GM23248 (cell line): ENCODE data around the gene TRIB2. TPM values are rescaled to one million over a fixed set of nuclear protein-coding genes. Genes with fewer than 3 reads are reported as not detected.

Experiments used
- DNase-seq: peaks from one replicate; pipeline ENCODE4 v3.0.0-alpha.2; 2015
- H2AFZ ChIP-seq: fragments of 200-600 bp; sonication (generic); 2 replicates; pipeline ENCODE4 v1.6.1; 2016; ENCODE audit warnings: antibody characterized with exemption
- H3F3A ChIP-seq: fragments of 200-600 bp; sonication (generic); 2 replicates; pipeline ENCODE4 v1.6.1; 2016; ENCODE audit warnings: mild to moderate bottlenecking, antibody characterized with exemption, mixed run types; ENCODE audit not compliant: insufficient read depth
- H3K27ac ChIP-seq: fragments of 200-600 bp; sonication (generic); 2 replicates; pipeline ENCODE4 v1.5.1; 2016; ENCODE audit warnings: mild to moderate bottlenecking
- H3K27me3 ChIP-seq: fragments of 200-600 bp; sonication (generic); replicated peaks from 2 replicates; pipeline ENCODE4 v1.6.1; 2016; ENCODE audit warnings: mild to moderate bottlenecking; ENCODE audit not compliant: insufficient read depth
- H3K36me3 ChIP-seq: fragments of 200-600 bp; sonication (generic); 2 replicates; pipeline ENCODE4 v1.6.1; 2016; ENCODE audit warnings: low read depth, mild to moderate bottlenecking
- H3K4me1 ChIP-seq: fragments of 200-600 bp; sonication (generic); 2 replicates; pipeline ENCODE4 v1.6.1; 2016; ENCODE audit warnings: mild to moderate bottlenecking; ENCODE audit not compliant: insufficient read depth
- H3K4me2 ChIP-seq: fragments of 200-600 bp; sonication (generic); one replicate; pipeline ENCODE4 v1.6.1; 2016; ENCODE audit warnings: mild to moderate bottlenecking; ENCODE audit not compliant: unreplicated experiment
- H3K4me3 ChIP-seq: fragments of 200-600 bp; sonication (generic); 2 replicates; pipeline ENCODE4 v1.5.1; 2016; ENCODE audit warnings: mild to moderate bottlenecking
- H3K79me2 ChIP-seq: fragments of 200-600 bp; sonication (generic); 2 replicates; pipeline ENCODE4 v1.6.1; 2016; ENCODE audit warnings: mild to moderate bottlenecking; ENCODE audit not compliant: insufficient read depth
- H3K9ac ChIP-seq: fragments of 200-600 bp; sonication (generic); 2 replicates; pipeline ENCODE4 v1.6.1; 2016; ENCODE audit warnings: mild to moderate bottlenecking
- H3K9me2 ChIP-seq: fragments of 200-600 bp; sonication (generic); 2 replicates; pipeline ENCODE4 v1.6.1; 2016; ENCODE audit warnings: mixed run types, mild to moderate bottlenecking, moderate library complexity; ENCODE audit not compliant: insufficient read depth
- H3K9me3 ChIP-seq: fragments of 200-600 bp; sonication (generic); one replicate; pipeline ENCODE4 v1.6.1; 2017; ENCODE audit warnings: low read depth
- H4K20me1 ChIP-seq: fragments of 200-600 bp; sonication (generic); 2 replicates; pipeline ENCODE4 v1.6.0; 2016; ENCODE audit not compliant: insufficient read depth
- EZH2 ChIP-seq: fragments of 200-600 bp; sonication (generic); IDR thresholded peaks from 2 replicates; pipeline ENCODE4 v1.6.1; 2018; ENCODE audit warnings: antibody characterized with exemption, mild to moderate bottlenecking; ENCODE audit not compliant: insufficient read depth, poor library complexity, severe bottlenecking
- EZH2phosphoT487 ChIP-seq: fragments of 200-600 bp; sonication (generic); IDR thresholded peaks from 2 replicates; pipeline ENCODE4 v1.6.1; 2018; ENCODE audit warnings: antibody characterized with exemption, moderate library complexity, mild to moderate bottlenecking, low read depth; ENCODE audit not compliant: insufficient read depth
- WGBS, 2 experiments: methylation state at CpG; one replicate each; pipeline ENCODE4 v1.1.6; 2015 to 2017; ENCODE audit warnings: low lambda C conversion rate in 2 of 2, low coverage in 1 of 2; ENCODE audit errors: missing lambda C conversion rate in 2 of 2; 5-methylcytosine and 5-hydroxymethylcytosine counted together
- in situ Hi-C: fragments of 300-500 bp; cut with MboI; formaldehyde crosslinking; loops from 2 replicates; pipeline ENCODE4 v1.15.0; 2020
- polyA plus RNA-seq: library from polyadenylated mRNA; unstranded; fragments of >200 nt; fragmentation: Nextera tagmentation; extraction: Ambion mirVana; gene quantifications from 2 replicates; pipeline ENCODE4 v1.2.1, GENCODE V29; 2016
- total RNA-seq: library from RNA; depleted of rRNA; stranded (reverse); fragments of >200 nt; shearing (Covaris generic); gene quantifications from 2 replicates; pipeline ENCODE4 v1.2.3, GENCODE V29; 2014

TRIB2 gene
- total and polyA plus RNA-seq, 2 experiments from 2014 or later, result 31.5 to 46.9 TPM

GRCh38 chr2:12742891-12743290, 26.2 kb downstream of the TRIB2 start:
- H2AFZ ChIP-seq, result no peak overlapping the region
- 95 to 96% methylated on average over 3 of the region's 3 CpGs for WGBS, 2 experiments
- no peak for DNase-seq
- H3K9me2 ChIP-seq, result no peaks in the 10 kb centered on the region
- no peak overlapping the region for H3K4me3 ChIP-seq
- H3K4me1 ChIP-seq, result no peaks in the 10 kb centered on the region
- in situ Hi-C loops, result no loop called here
- peaks cover 4% of the 10 kb centered on the region; the same call in 1 of the 2 replicates for H3K79me2 ChIP-seq
- no peaks in the 10 kb centered on the region for H3K9me3 ChIP-seq
- no peaks in the 10 kb centered on the region for H3F3A ChIP-seq
- no peaks in the 10 kb centered on the region for H3K27me3 ChIP-seq
- H3K4me2 ChIP-seq, result no peak overlapping the region
- H3K27ac ChIP-seq, result no peak overlapping the region
- TF ChIP-seq EZH2, result no peak
- no peak for TF ChIP-seq EZH2phosphoT487
- no peaks in the 10 kb centered on the region for H4K20me1 ChIP-seq
- H3K36me3 ChIP-seq, result peaks cover 39% of the 10 kb centered on the region; the same call in 1 of the 2 replicates
- no peak overlapping the region for H3K9ac ChIP-seq

- Histone ChIP-seq H2AFZ (no peak overlapping the region), H3K4me2 (no peak overlapping the region), H3K9me3 (no peaks in the 10 kb centered on the region), H3K79me2 (no peaks in the 10 kb centered on the region), H3K27ac (no peak overlapping the region), H3K4me3 (no peak overlapping the region), H3K9me2 (no peaks in the 10 kb centered on the region), H3K27me3 (no peaks in the 10 kb centered on the region), H3K4me1 (no peaks in the 10 kb centered on the region), H3F3A (no peaks in the 10 kb centered on the region), H3K36me3 (no peaks in the 10 kb centered on the region), H4K20me1 (no peaks in the 10 kb centered on the region), H3K9ac (no peak overlapping the region)
- in situ Hi-C loops, result no loop called here
- no peak for DNase-seq
- WGBS, 2 experiments, result 78 to 86% methylated on average over 7 of the region's 7 CpGs
- TF ChIP-seq EZH2 (no peak), EZH2phosphoT487 (no peak)
These were observed 33.6 kb downstream of the TRIB2 start for GRCh38 chr2:12750166-12750905.

GRCh38 chr2:12754643-12755042, 37.9 kb downstream of the TRIB2 start:
- Histone ChIP-seq H3K4me1 (peaks cover 11% of the 10 kb centered on the region), H3K9ac (no peak overlapping the region), H3K4me3 (no peak overlapping the region), H2AFZ (no peak overlapping the region), H4K20me1 (no peaks in the 10 kb centered on the region), H3K9me2 (no peaks in the 10 kb centered on the region), H3K27me3 (no peaks in the 10 kb centered on the region), H3K9me3 (no peaks in the 10 kb centered on the region), H3K4me2 (no peak overlapping the region), H3K27ac (no peak overlapping the region), H3F3A (peaks cover 8% of the 10 kb centered on the region; the same call in 1 of the 2 replicates), H3K36me3 (no peaks in the 10 kb centered on the region), H3K79me2 (no peaks in the 10 kb centered on the region)
- 96 to 97% methylated on average over 5 of the region's 5 CpGs for WGBS, 2 experiments
- in situ Hi-C loops, result no loop called here
- DNase-seq, result no peak
- no peak for TF ChIP-seq EZH2phosphoT487
- TF ChIP-seq EZH2, result no peak

DNA sequence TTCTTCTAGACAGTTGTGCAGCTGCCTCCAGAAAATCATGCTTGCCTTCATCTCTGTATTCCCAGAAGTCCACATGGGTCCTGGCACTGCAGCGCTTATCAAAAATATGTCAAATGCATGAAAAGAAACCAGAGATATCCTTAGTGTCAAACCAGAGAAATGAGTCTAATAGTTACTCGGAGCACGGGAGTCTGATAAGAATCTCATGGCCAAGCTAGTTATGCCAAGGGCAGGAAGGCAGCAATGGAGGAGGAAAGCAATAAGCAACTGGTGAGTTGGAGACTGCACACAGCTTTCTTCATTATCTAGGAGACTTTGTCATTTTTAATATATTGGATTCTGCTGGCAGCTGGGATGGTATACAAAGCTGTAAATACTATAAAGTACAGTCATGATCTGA, 38.6 kb downstream of the TRIB2 start:
- no peak for DNase-seq
- Histone ChIP-seq H3K9ac (no peak overlapping the region), H3K4me3 (no peak overlapping the region), H2AFZ (no peak overlapping the region), H3K79me2 (no peaks in the 10 kb centered on the region), H3K4me2 (no peak overlapping the region), H3K9me2 (no peaks in the 10 kb centered on the region), H3K36me3 (no peaks in the 10 kb centered on the region), H3K27me3 (no peaks in the 10 kb centered on the region), H3K9me3 (no peaks in the 10 kb centered on the region), H3F3A (peaks cover 15% of the 10 kb centered on the region; the same call in 1 of the 2 replicates), H3K4me1 (peaks cover 19% of the 10 kb centered on the region), H3K27ac (no peak overlapping the region), H4K20me1 (no peaks in the 10 kb centered on the region)
- WGBS, 2 experiments, result 94 to 97% methylated on average over 3 of the region's 3 CpGs
- TF ChIP-seq EZH2 (no peak), EZH2phosphoT487 (no peak)
- in situ Hi-C loops, result no loop called here

GRCh38 chr2:12759248-12759647, 42.5 kb downstream of the TRIB2 start:
- Histone ChIP-seq H3K4me1 (peaks cover 55% of the 10 kb centered on the region), H3K79me2 (no peaks in the 10 kb centered on the region), H3F3A (peaks cover 44% of the 10 kb centered on the region), H4K20me1 (no peaks in the 10 kb centered on the region), H3K9me3 (no peaks in the 10 kb centered on the region), H3K9ac (no peak overlapping the region), H3K27me3 (no peaks in the 10 kb centered on the region), H3K36me3 (no peaks in the 10 kb centered on the region), H3K4me3 (no peak overlapping the region), H3K9me2 (no peaks in the 10 kb centered on the region), H2AFZ (0 out of 2 replicates have a peak overlapping the region, but pooled peaks have one; percentile 1), H3K4me2 (peak overlapping the region; percentile 5), H3K27ac (peak overlapping the region; percentile 70)
- WGBS, 2 experiments, result 1% methylated on average over 4 of the region's 4 CpGs
- peak; percentile 95 for DNase-seq
- TF ChIP-seq EZH2, result no peak
- no peak for TF ChIP-seq EZH2phosphoT487
- in situ Hi-C loops, result no loop called here
